Body of pancreas (tissue), 4 donors: ENCODE results near the gene PVR. TPM values are rescaled to one million over a fixed set of nuclear protein-coding genes. Genes with fewer than 3 reads are reported as not detected.
"Not testable (repeated sequence)": the region's sequence is repeated elsewhere in the genome, so short reads cannot be mapped to it uniquely, and the experiment has no call there.

Experiments
- ATAC-seq: fragments of 150-250 bp; one replicate; pipeline ENCODE4 v1.9.1; 2016
- DNase-seq, 4 donors: peaks; one replicate each; pipeline ENCODE4 v3.0.0-alpha.2; 2019
- H3K27ac ChIP-seq, 4 donors: fragments of 200-600 bp; sonication (generic); 1 replicate in 3 of 4; 2 replicates in 1 of 4; pipeline versions ENCODE4 v1.5.1 to v1.6.1; 2016 to 2019; ENCODE audit warnings: mild to moderate bottlenecking in 1 of 4, mixed read lengths in 1 of 4, moderate library complexity in 1 of 4
- H3K27me3 ChIP-seq, 2 donors: fragments of 200-600 bp; sonication (generic); one replicate each; pipeline ENCODE4 v1.6.0; 2016; ENCODE audit warnings: mild to moderate bottlenecking in 1 of 2
- H3K36me3 ChIP-seq, 2 donors: fragments of 200-600 bp; sonication (generic); replicated peaks in 1 of 2; 2 replicates each; pipeline ENCODE4 v1.5.1; 2016; ENCODE audit warnings: low read depth in 2 of 2; ENCODE audit not compliant: insufficient read depth in 1 of 2
- H3K4me1 ChIP-seq: fragments of 200-600 bp; sonication (generic); one replicate; pipeline ENCODE4 v1.6.0; 2016
- H3K4me3 ChIP-seq, 2 donors: fragments of 200-600 bp; sonication (generic); 1 replicate in 1 of 2; 2 replicates in 1 of 2; pipeline ENCODE4 v1.5.1; 2016 to 2019
- H3K9me3 ChIP-seq, 3 donors: fragments of 200-600 bp; sonication (generic); 1 replicate in 2 of 3; 2 replicates in 1 of 3; pipeline ENCODE4 v1.5.1; 2016
- CTCF ChIP-seq, 7 experiments: fragments of 450-650 bp in 4 of 7; fragments of 200-600 bp in 3 of 7; sonication (generic) in 3 of 7; IDR thresholded peaks; one replicate each; pipeline ENCODE4 v1.5.1; 2016 to 2019; ENCODE audit warnings: antibody characterized with exemption in 7 of 7
- POLR2A ChIP-seq, 3 donors: fragments of 450-650 bp; IDR thresholded peaks; one replicate each; pipeline ENCODE4 v1.6.1; 2016; ENCODE audit warnings: antibody characterized with exemption in 3 of 3, mild to moderate bottlenecking in 2 of 3
- WGBS, 2 donors: methylation state at CpG; one replicate each; pipeline ENCODE4 v1.1.5; 2017; 5-methylcytosine and 5-hydroxymethylcytosine counted together
- intact Hi-C: fragments of 100-400 bp; cut with DNase I; formaldehyde crosslinking; loops from one replicate; pipeline ENCODE4 v1.15.1; 2023
- total RNA-seq, 2 donors: library from RNA; depleted of rRNA; stranded (reverse); fragments of >200 nt; gene quantifications; one replicate each; pipeline ENCODE4 v1.1.0, GENCODE V29; 2016

Gene PVR
- total RNA-seq, 2 donors from 2014 or later = 36.8 to 55.4 TPM

- no peak for TF ChIP-seq POLR2A (IDR thresholded peaks at IDR 0.05)
- no peak for TF ChIP-seq CTCF (IDR thresholded peaks at IDR 0.05)
- WGBS, 2 donors = 90 to 95% methylated on average over 12 of the region's 15 CpGs
- DNase-seq (no peak), ATAC-seq (no peak)
- Histone ChIP-seq H3K9me3 (no peaks in the 10 kb centered on the region), H3K4me1 (peaks cover 16% of the 10 kb centered on the region), H3K27me3 (no peaks in the 10 kb centered on the region), H3K27ac (no peak overlapping the region), H3K4me3 (no peak overlapping the region), H3K36me3 (no peaks in the 10 kb centered on the region)
- intact Hi-C loops = no loop called here
These were observed 38.5 kb downstream of the PVR start for GRCh38 chr19:44681992-44682790.

- intact Hi-C loops = no loop called here
- 89 to 98% methylated on average over 2 of the region's 2 CpGs for WGBS, 2 donors
- DNase-seq = no peak
These were observed 39.1 kb downstream of the PVR start for GRCh38 chr19:44682807-44683206.

GRCh38 chr19:44683434-44684210 lies 39.9 kb downstream of the PVR start:
- peaks cover 16% of the 10 kb centered on the region for H3K4me1 ChIP-seq
- WGBS, 2 donors = 59 to 72% methylated on average over 8 to 9 of the region's 9 CpGs
- H3K4me3 ChIP-seq = no peak overlapping the region
- no peaks in the 10 kb centered on the region for H3K9me3 ChIP-seq
- DNase-seq (peak in 3 of 4 donors; percentile 70 to 91 (median 74)), ATAC-seq (peak; percentile 57)
- intact Hi-C loops = no loop called here
- no peaks in the 10 kb centered on the region for H3K36me3 ChIP-seq
- H3K27me3 ChIP-seq = no peaks in the 10 kb centered on the region
- TF ChIP-seq CTCF (IDR thresholded peaks at IDR 0.05) (no peak), POLR2A (IDR thresholded peaks at IDR 0.05) (no peak)
- H3K27ac ChIP-seq = peak overlapping the region in 2 of 4 donors; percentile 8 to 60

More at GRCh38 chr19:44682807-44683206, 39.1 kb downstream of the PVR start:
- TF ChIP-seq CTCF (IDR thresholded peaks at IDR 0.05) (no peak), POLR2A (IDR thresholded peaks at IDR 0.05) (no peak)
- peaks cover 16% of the 10 kb centered on the region for H3K4me1 ChIP-seq
- no peaks in the 10 kb centered on the region for H3K9me3 ChIP-seq
- H3K4me3 ChIP-seq = no peak overlapping the region
- H3K27ac ChIP-seq = no peak overlapping the region
- no peaks in the 10 kb centered on the region for H3K36me3 ChIP-seq
- no peak for ATAC-seq
- H3K27me3 ChIP-seq = no peaks in the 10 kb centered on the region

GRCh38 chr19:44684396-44684795 lies 40.7 kb downstream of the PVR start:
- H3K4me3 ChIP-seq, DNase-seq, H3K27me3 ChIP-seq, H3K27ac ChIP-seq, H3K9me3 ChIP-seq, H3K36me3 ChIP-seq, intact Hi-C loops, ATAC-seq: not testable (repeated sequence)
- 80 to 96% methylated on average over 3 of the region's 3 CpGs for WGBS, 2 donors
- peaks cover 21% of the 10 kb centered on the region for H3K4me1 ChIP-seq
